Loucy (cell line): Measurements from ENCODE around the gene UNC93A.

Experiments used
- H2AFZ ChIP-seq: fragments of 200-600 bp; sonication (generic); 2 replicates; pipeline ENCODE4 v1.6.0; 2016; ENCODE audit warnings: antibody characterized with exemption, mild to moderate bottlenecking, low read length, moderate library complexity
- H3F3A ChIP-seq: fragments of 200-600 bp; 2 replicates; pipeline ENCODE4 v1.6.0; 2016; ENCODE audit warnings: antibody characterized with exemption, low read depth, mild to moderate bottlenecking
- H3K27me3 ChIP-seq: fragments of 200-600 bp; sonication (generic); 2 replicates; pipeline ENCODE4 v1.6.1; 2014; ENCODE audit warnings: low read length, mild to moderate bottlenecking; ENCODE audit not compliant: insufficient read depth, poor library complexity, severe bottlenecking
- H3K36me3 ChIP-seq: fragments of 200-600 bp; sonication (generic); 2 replicates; pipeline ENCODE4 v1.6.1; 2016; ENCODE audit warnings: low read length; ENCODE audit not compliant: insufficient read depth
- H3K4me1 ChIP-seq: fragments of 200-600 bp; sonication (generic); 2 replicates; pipeline ENCODE4 v1.5.1; 2014; ENCODE audit warnings: low read length, mild to moderate bottlenecking; ENCODE audit not compliant: insufficient read depth, poor library complexity, severe bottlenecking
- H3K4me2 ChIP-seq: fragments of 200-600 bp; sonication (generic); 2 replicates; pipeline ENCODE4 v1.6.0; 2014; ENCODE audit warnings: antibody characterized with exemption, low read length, low read depth, mild to moderate bottlenecking; ENCODE audit not compliant: poor library complexity, severe bottlenecking
- H3K4me3 ChIP-seq: fragments of 200-600 bp; sonication (generic); 2 replicates; pipeline ENCODE4 v1.5.1; 2014; ENCODE audit warnings: low read length, mild to moderate bottlenecking, mixed read lengths; ENCODE audit not compliant: poor library complexity, severe bottlenecking
- H3K79me2 ChIP-seq: fragments of 200-600 bp; sonication (generic); 2 replicates; pipeline ENCODE4 v1.6.1; 2014; ENCODE audit warnings: low read length; ENCODE audit not compliant: insufficient read depth
- H3K9ac ChIP-seq: fragments of 200-600 bp; sonication (generic); 2 replicates; pipeline ENCODE4 v1.6.0; 2014; ENCODE audit warnings: mild to moderate bottlenecking, low read depth, low read length, moderate library complexity; ENCODE audit not compliant: poor library complexity, severe bottlenecking
- H3K9me2 ChIP-seq: fragments of 200-600 bp; sonication (generic); replicated peaks from 2 replicates; pipeline ENCODE4 v1.6.1; 2016; ENCODE audit warnings: low read depth, low read length, mixed read lengths
- H3K9me3 ChIP-seq: fragments of 200-600 bp; sonication (generic); 2 replicates; pipeline ENCODE4 v1.6.1; 2014; ENCODE audit warnings: mild to moderate bottlenecking, antibody characterized with exemption, low read length, low read depth; ENCODE audit not compliant: insufficient read depth
- H4K20me1 ChIP-seq: fragments of 200-600 bp; sonication (generic); 2 replicates; pipeline ENCODE4 v1.6.0; 2014; ENCODE audit warnings: antibody characterized with exemption, low read length, mild to moderate bottlenecking; ENCODE audit not compliant: insufficient read depth, poor library complexity, severe bottlenecking
- CTCF ChIP-seq: fragments of 200-600 bp; sonication (generic); conservative IDR thresholded peaks from 2 replicates; pipeline ENCODE4 v1.5.1; 2014; ENCODE audit warnings: mild to moderate bottlenecking, antibody characterized with exemption, low read length
- EZH2phosphoT487 ChIP-seq: fragments of 200-600 bp; IDR thresholded peaks from 2 replicates; pipeline ENCODE4 v1.6.1; 2018; ENCODE audit warnings: antibody characterized with exemption, mild to moderate bottlenecking, moderate library complexity, borderline replicate concordance

UNC93A gene

GRCh38 chr6:167296293-167296690, 5.2 kb downstream of the UNC93A start:
- H3F3A ChIP-seq = no peaks in the 10 kb centered on the region
- peaks cover 8% of the 10 kb centered on the region; the same call in 1 of the 2 replicates for H3K9me3 ChIP-seq
- H3K9ac ChIP-seq = no peak overlapping the region
- TF ChIP-seq CTCF (no peak), EZH2phosphoT487 (no peak)
- H3K4me3 ChIP-seq = no peak overlapping the region
- no peaks in the 10 kb centered on the region for H3K4me1 ChIP-seq
- no peaks in the 10 kb centered on the region for H3K27me3 ChIP-seq
- no peaks in the 10 kb centered on the region for H3K9me2 ChIP-seq
- no peaks in the 10 kb centered on the region for H4K20me1 ChIP-seq
- no peak overlapping the region for H2AFZ ChIP-seq
- H3K79me2 ChIP-seq = no peaks in the 10 kb centered on the region
- no peak overlapping the region for H3K4me2 ChIP-seq
- H3K36me3 ChIP-seq = no peaks in the 10 kb centered on the region

GRCh38 chr6:167296902-167297301, 5.8 kb downstream of the UNC93A start:
- no peaks in the 10 kb centered on the region for H3K9me2 ChIP-seq
- H3K4me1 ChIP-seq = no peaks in the 10 kb centered on the region
- H3K9ac ChIP-seq = no peak overlapping the region
- TF ChIP-seq CTCF (no peak), EZH2phosphoT487 (no peak)
- H3K4me3 ChIP-seq = no peak overlapping the region
- no peak overlapping the region for H3K4me2 ChIP-seq
- H3F3A ChIP-seq = no peaks in the 10 kb centered on the region
- H3K27me3 ChIP-seq = no peaks in the 10 kb centered on the region
- H3K9me3 ChIP-seq = peaks cover 8% of the 10 kb centered on the region; the same call in 1 of the 2 replicates
- H3K36me3 ChIP-seq = no peaks in the 10 kb centered on the region
- H2AFZ ChIP-seq = no peak overlapping the region
- H4K20me1 ChIP-seq = no peaks in the 10 kb centered on the region
- no peaks in the 10 kb centered on the region for H3K79me2 ChIP-seq

GRCh38 chr6:167298127-167298526, 7.0 kb downstream of the UNC93A start:
- Histone ChIP-seq H3K9ac (no peak overlapping the region), H3K4me3 (no peak overlapping the region), H3K27me3 (no peaks in the 10 kb centered on the region), H3K4me1 (no peaks in the 10 kb centered on the region), H4K20me1 (no peaks in the 10 kb centered on the region), H2AFZ (no peak overlapping the region), H3K36me3 (no peaks in the 10 kb centered on the region), H3K9me2 (no peaks in the 10 kb centered on the region), H3K9me3 (peaks cover 8% of the 10 kb centered on the region; the same call in 1 of the 2 replicates), H3F3A (no peaks in the 10 kb centered on the region), H3K4me2 (no peak overlapping the region), H3K79me2 (no peaks in the 10 kb centered on the region)
- no peak for TF ChIP-seq EZH2phosphoT487

DNA sequence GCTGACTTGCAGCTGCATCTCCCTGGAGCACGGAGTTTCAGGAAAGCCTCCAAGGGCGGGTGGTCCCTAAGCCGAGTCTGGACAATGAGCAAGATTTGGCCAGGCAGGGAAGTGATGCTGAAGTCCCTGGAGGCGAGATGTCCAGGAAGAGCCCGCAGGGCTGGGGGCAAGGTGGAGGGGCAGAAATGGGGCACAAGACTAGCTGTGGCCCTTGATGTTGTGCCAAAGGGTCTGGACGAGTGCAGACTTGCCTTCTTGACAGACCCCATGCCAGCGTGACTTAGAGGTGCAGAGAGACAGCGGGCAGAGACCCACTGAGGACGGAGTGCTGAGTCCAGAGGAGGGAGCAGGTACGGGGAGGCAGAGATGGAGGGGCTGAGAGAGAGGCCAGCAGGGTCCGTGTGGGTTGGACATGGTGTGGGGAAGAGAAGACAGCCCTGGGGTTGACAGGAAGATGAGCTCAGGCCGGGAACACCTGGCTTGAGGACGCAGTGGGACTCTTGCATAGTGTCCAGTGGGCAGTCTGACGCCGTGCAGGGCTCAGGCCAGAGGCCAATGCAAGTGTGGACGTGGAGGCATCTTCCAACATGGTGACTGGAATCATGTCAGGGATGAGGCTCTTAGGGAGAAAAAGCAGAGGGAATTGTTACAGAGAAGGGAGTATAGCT, 8.7 kb downstream of the UNC93A start:
- Histone ChIP-seq H3F3A (no peaks in the 10 kb centered on the region), H3K4me1 (no peaks in the 10 kb centered on the region), H3K9me2 (no peaks in the 10 kb centered on the region), H3K36me3 (no peaks in the 10 kb centered on the region), H3K27me3 (no peaks in the 10 kb centered on the region), H3K9me3 (peaks cover 8% of the 10 kb centered on the region; the same call in 1 of the 2 replicates), H3K79me2 (no peaks in the 10 kb centered on the region), H3K4me3 (no peak overlapping the region), H4K20me1 (no peaks in the 10 kb centered on the region), H2AFZ (no peak overlapping the region), H3K9ac (no peak overlapping the region), H3K4me2 (no peak overlapping the region)
- TF ChIP-seq EZH2phosphoT487 (no peak), CTCF (no peak)
